GM19025 (cell line): ENCODE data around the gene UGT1A7.
"Not testable (repeated sequence)": the region's sequence is repeated elsewhere in the genome, so short reads cannot be mapped to it uniquely, and the experiment has no call there.

Experiments used
- ATAC-seq: cut with Tn5 transposase; IDR thresholded peaks from one replicate; pipeline ENCODE4 v1.9.1; 2021; ENCODE audit warnings: mild to moderate bottlenecking, low read depth, moderate library complexity; ENCODE audit not compliant: unreplicated experiment

UGT1A7 gene

GRCh38 chr2:233711312-233712008, 29.8 kb downstream of the UGT1A7 start:
- ATAC-seq = peak; percentile 53

- ATAC-seq = no peak
Measured at GRCh38 chr2:233712611-233713261, 31.0 kb downstream of the UGT1A7 start, which contains the start of gene UGT1A5. Gene UGT1A5 (plus strand): TSS chr2:233712907. CDS start chr2:233712992, 85 bp downstream.

- ATAC-seq = no peak
Measured at GRCh38 chr2:233713262-233713615, 31.5 kb downstream of the UGT1A7 start.

GRCh38 chr2:233714121-233714520, 32.4 kb downstream of the UGT1A7 start:
- ATAC-seq = no peak

GRCh38 chr2:233718552-233718951, 36.9 kb downstream of the UGT1A7 start, which contains the start of gene UGT1A4:
Gene UGT1A4 (plus strand): TSS chr2:233718736. CDS start chr2:233718821, 85 bp downstream.
- ATAC-seq = no peak

GRCh38 chr2:233728723-233729301, 47.1 kb downstream of the UGT1A7 start, which contains the start of gene UGT1A3:
Gene UGT1A3 (plus strand): TSS chr2:233729042. CDS start chr2:233729127, 85 bp downstream.
- ATAC-seq = no peak

- not testable (repeated sequence) for ATAC-seq
Measured at GRCh38 chr2:233736868-233737653, 55.4 kb downstream of the UGT1A7 start.

GRCh38 chr2:233740870-233741269, 59.2 kb downstream of the UGT1A7 start:
- ATAC-seq = no peak

- no peak for ATAC-seq
Measured at GRCh38 chr2:233743464-233744259, 62.0 kb downstream of the UGT1A7 start.

GRCh38 chr2:233745073-233745755, 63.5 kb downstream of the UGT1A7 start:
- ATAC-seq = no peak

GRCh38 chr2:233745838-233746237, 64.1 kb downstream of the UGT1A7 start:
- not testable (repeated sequence) for ATAC-seq

- ATAC-seq = no peak
Measured at GRCh38 chr2:233746475-233747282, 65.0 kb downstream of the UGT1A7 start.

GRCh38 chr2:233747283-233747544, 65.5 kb downstream of the UGT1A7 start:
- no peak for ATAC-seq

- not testable (repeated sequence) for ATAC-seq
Measured at GRCh38 chr2:233750689-233751088, 69.0 kb downstream of the UGT1A7 start.

GRCh38 chr2:233751212-233752009, 69.7 kb downstream of the UGT1A7 start:
- not testable (repeated sequence) for ATAC-seq

- no peak for ATAC-seq
Measured at GRCh38 chr2:233754872-233755611, 73.3 kb downstream of the UGT1A7 start.

- no peak for ATAC-seq
Measured at GRCh38 chr2:233756429-233757081, 74.9 kb downstream of the UGT1A7 start.
